ENCODE results near the gene PPP4R3B. TPM values are rescaled to one million over a fixed set of nuclear protein-coding genes. Genes with fewer than 3 reads are reported as not detected.

PPP4R3B gene
- total and polyA plus RNA-seq, 4 donors, result 17.4 to 57.7 (median 30.9) TPM

GRCh38 chr2:55518841-55519165, 98.6 kb downstream of the PPP4R3B start:
- no peak for DNase-seq (ENCODE audit: low spot score)
- TF ChIP-seq FOXA1 (IDR thresholded peaks at IDR 0.05) (no peak), EGR1 (IDR thresholded peaks at IDR 0.05; ENCODE audit: low read depth in 2 of 2) (no peak), YY1 (IDR thresholded peaks at IDR 0.05) (no peak), HNF4A (conservative IDR thresholded peaks at IDR 0.05) (no peak), REST (IDR thresholded peaks at IDR 0.05) (no peak), SP1 (IDR thresholded peaks at IDR 0.05) (no peak), JUND (IDR thresholded peaks at IDR 0.05) (no peak), NR2F2 (IDR thresholded peaks at IDR 0.05) (no peak), FOXA2 (IDR thresholded peaks at IDR 0.05) (no peak), TAF1 (conservative IDR thresholded peaks at IDR 0.05) (no peak), GABPA (IDR thresholded peaks at IDR 0.05 in 1 of 2, conservative IDR thresholded peaks at IDR 0.05 in 1 of 2) (no peak), RAD21 (IDR thresholded peaks at IDR 0.05) (no peak), RXRA (IDR thresholded peaks at IDR 0.05) (no peak), ZBTB33 (IDR thresholded peaks at IDR 0.05) (no peak), CTCF (IDR thresholded peaks at IDR 0.05; ENCODE audit: low read depth, low read length, missing input control) (no peak), HNF4G (IDR thresholded peaks at IDR 0.05) (no peak), MAX (IDR thresholded peaks at IDR 0.05) (no peak), ATF3 (IDR thresholded peaks at IDR 0.05) (no peak)
- peak overlapping the region; percentile 61 to 85 (median 68) for H3K4me3 ChIP-seq (ENCODE audit: low read depth in 1 of 3, low read length in 3 of 3)
- no peaks in the 10 kb centered on the region for H3K27me3 ChIP-seq (ENCODE audit: control insufficient read depth in 4 of 4, insufficient read depth in 4 of 4, low read length in 3 of 4)
- peaks cover 0 to 13% (median 7%) of the 10 kb centered on the region in 4 donors for H3K4me1 ChIP-seq (ENCODE audit: control insufficient read depth in 4 of 4, insufficient read depth in 4 of 4, low read length in 3 of 4)
- peak overlapping the region; percentile 62 to 66 for H3K27ac ChIP-seq (ENCODE audit: low read depth in 1 of 2, low read length in 2 of 2)
- peak overlapping the region; percentile 72 to 73 for H3K9ac ChIP-seq (ENCODE audit: low read depth in 1 of 2, low read length in 2 of 2)
- no peaks in the 10 kb centered on the region for H3K36me3 ChIP-seq (ENCODE audit: control insufficient read depth in 4 of 4, insufficient read depth in 3 of 4, low read depth in 1 of 4, low read length in 3 of 4)
- H3K9me3 ChIP-seq (ENCODE audit: control insufficient read depth in 4 of 4, low read length in 3 of 4), result no peaks in the 10 kb centered on the region
- 35% methylated on average over 9 of the region's 9 CpGs for WGBS
